ENCODE measurements around the gene KDM8. TPM values are rescaled to one million over a fixed set of nuclear protein-coding genes. Genes with fewer than 3 reads are reported as not detected.

Gene KDM8
- polyA plus RNA-seq, 1 of the 3 experiments (the other 2 are of a cell fraction): 3.3 TPM

GRCh38 chr16:27234171-27234570 lies 30.8 kb downstream of the KDM8 start:
- 0 out of 2 replicates have a peak overlapping the region, but pooled peaks have one; percentile 24 for H3K9ac ChIP-seq
- H3K4me3 ChIP-seq (ENCODE audit: low read depth in 2 of 2, low read length in 1 of 2): no peak overlapping the region; a peak in 1 of 4 replicates
- H3F3A ChIP-seq (replicated peaks; ENCODE audit: insufficient read depth): peaks cover 3% of the 10 kb centered on the region
- H3K79me2 ChIP-seq (ENCODE audit: insufficient read depth): no peaks in the 10 kb centered on the region
- H3K9me3 ChIP-seq: no peaks in the 10 kb centered on the region
- H3K36me3 ChIP-seq (replicated peaks in 1 of 2; ENCODE audit: control insufficient read depth in 1 of 2, insufficient read depth in 2 of 2, low read length in 1 of 2): peaks cover 0 to 24% of the 10 kb centered on the region in 2 experiments
- CTCF ChIA-PET: interaction anchor here (0.6 to 7.2 kb wide), 40 partner anchors 11 to 229 kb away, joined by 3 to 104 read pairs (median 4); partner anchors contain the start of genes IL21R and KDM8
- H3K27me3 ChIP-seq (ENCODE audit: insufficient read depth): no peaks in the 10 kb centered on the region
- TF ChIP-seq RCOR1 (IDR thresholded peaks at IDR 0.05; ENCODE audit: low read length) (no peak), MXI1 (IDR thresholded peaks at IDR 0.05; ENCODE audit: low read depth, low read length) (no peak), NFIC (IDR thresholded peaks at IDR 0.05; ENCODE audit: borderline replicate concordance) (no peak), ZBTB33 (IDR thresholded peaks at IDR 0.05; ENCODE audit: borderline replicate concordance, low read depth) (no peak), GABPA (IDR thresholded peaks at IDR 0.05; ENCODE audit: low read depth) (no peak), USF2 (IDR thresholded peaks at IDR 0.05; ENCODE audit: borderline replicate concordance, low read depth, low read length) (no peak), MAX (IDR thresholded peaks at IDR 0.05; ENCODE audit: low read depth) (no peak), REST (IDR thresholded peaks at IDR 0.05; ENCODE audit: low read depth, low read length) (no peak), USF1 (IDR thresholded peaks at IDR 0.05; ENCODE audit: borderline replicate concordance, low read depth) (no peak)
- no peak overlapping the region for H3K4me2 ChIP-seq
- POLR2A ChIA-PET: interaction anchor here (1.6 kb wide), 1 partner anchor 134 kb away, joined by 5 read pairs; no protein-coding TSS in a partner anchor
- DNase-seq: no peak
- H3K27ac ChIP-seq (ENCODE audit: low read depth in 2 of 2, low read length in 1 of 2): no peak overlapping the region
- H2AFZ ChIP-seq (ENCODE audit: low read depth): no peak overlapping the region
- 93% methylated on average over 8 of the region's 8 CpGs for WGBS (ENCODE audit: low lambda C conversion rate)
- no peaks in the 10 kb centered on the region for H3K9me2 ChIP-seq
- peaks cover 20 to 31% of the 10 kb centered on the region in 2 experiments; a peak in 3 of 4 replicates for H3K4me1 ChIP-seq (ENCODE audit: control insufficient read depth in 1 of 2, insufficient read depth in 2 of 2, low read depth in 1 of 2, low read length in 1 of 2)
- H4K20me1 ChIP-seq (ENCODE audit: insufficient read depth): no peaks in the 10 kb centered on the region
